Pons (tissue), 1 donor: Measurements from ENCODE around the gene CEP68.
"Not testable (repeated sequence)": the region's sequence is repeated elsewhere in the genome, so short reads cannot be mapped to it uniquely, and the experiment has no call there.

ENCODE experiments used
- DNase-seq: peaks from one replicate; pipeline ENCODE4 v3.0.0-alpha.2; 2016; ENCODE audit warnings: low spot score

CEP68 gene

GRCh38 chr2:65129826-65130663, 73.8 kb downstream of the CEP68 start, which contains the start of gene RAB1A:
Gene RAB1A, minus strand, starts transcription at chr2:65130106. Its CDS starts 191 bp downstream, at chr2:65129915.
- peak; percentile 99 for DNase-seq

- no peak for DNase-seq
Measured at GRCh38 chr2:65130664-65131175, 74.5 kb downstream of the CEP68 start.

- DNase-seq: not testable (repeated sequence)
Measured at GRCh38 chr2:65132930-65133329, 76.7 kb downstream of the CEP68 start.

GRCh38 chr2:65133626-65134025, 77.4 kb downstream of the CEP68 start:
- no peak for DNase-seq

GRCh38 chr2:65134158-65134557, 77.9 kb downstream of the CEP68 start:
- no peak for DNase-seq

GRCh38 chr2:65136253-65136652, 80.0 kb downstream of the CEP68 start:
- DNase-seq: no peak
